ENCODE results near the gene TRIP6.
A peak's percentile ranks its signal among the peaks of the same experiment; 100 is the strongest.
"Not testable (repeated sequence)": the region's sequence is repeated elsewhere in the genome, so short reads cannot be mapped to it uniquely, and the experiment has no call there.

The TRIP6 gene

GRCh38 chr7:100837099-100837836 lies 29.9 kb upstream of the TRIP6 start:
- DNase-seq (ENCODE audit: low read depth in 2 of 2) = peak; percentile 59 to 71

GRCh38 chr7:100839361-100839760 lies 27.8 kb upstream of the TRIP6 start:
- no peak for DNase-seq (ENCODE audit: low read depth in 2 of 2)

- no peak for DNase-seq (ENCODE audit: low read depth in 2 of 2)
These were observed 26.6 kb upstream of the TRIP6 start for GRCh38 chr7:100840470-100841100.

- no peak for DNase-seq (ENCODE audit: low read depth in 2 of 2)
These were observed 19.8 kb upstream of the TRIP6 start for GRCh38 chr7:100847360-100847759.

GRCh38 chr7:100852048-100852872 lies 14.9 kb upstream of the TRIP6 start, which contains the start of gene SLC12A9:
TSS of gene SLC12A9 (plus strand) at chr7:100852713. CDS start at chr7:100854198, 1,485 bp downstream.
- DNase-seq (ENCODE audit: low read depth in 2 of 2) = peak; percentile 85 to 88

GRCh38 chr7:100854146-100854895 lies 12.9 kb upstream of the TRIP6 start:
- no peak for DNase-seq (ENCODE audit: low read depth in 2 of 2)

GRCh38 chr7:100854899-100855298 lies 12.3 kb upstream of the TRIP6 start:
- DNase-seq (ENCODE audit: low read depth in 2 of 2) = not testable (repeated sequence)

GRCh38 chr7:100855515-100855914 lies 11.7 kb upstream of the TRIP6 start:
- no peak for DNase-seq (ENCODE audit: low read depth in 2 of 2)

- no peak for DNase-seq (ENCODE audit: low read depth in 2 of 2)
These were observed 10.3 kb upstream of the TRIP6 start for GRCh38 chr7:100856871-100857282.

GRCh38 chr7:100859856-100860255 lies 7.3 kb upstream of the TRIP6 start:
- DNase-seq (ENCODE audit: low read depth in 2 of 2) = no peak

- no peak for DNase-seq (ENCODE audit: low read depth in 2 of 2)
These were observed 6.2 kb upstream of the TRIP6 start for GRCh38 chr7:100860702-100861615.

GRCh38 chr7:100861616-100861985 lies 5.6 kb upstream of the TRIP6 start:
- DNase-seq (ENCODE audit: low read depth in 2 of 2) = no peak

- no peak for DNase-seq (ENCODE audit: low read depth in 2 of 2)
These were observed 3.7 kb upstream of the TRIP6 start for GRCh38 chr7:100863406-100863950.

- no peak for DNase-seq (ENCODE audit: low read depth in 2 of 2)
These were observed 2.8 kb upstream of the TRIP6 start for GRCh38 chr7:100864263-100864845.

- DNase-seq (ENCODE audit: low read depth in 2 of 2) = no peak
These were observed 1.7 kb upstream of the TRIP6 start for GRCh38 chr7:100865372-100865911.

GRCh38 chr7:100865938-100866728 lies 1.1 kb upstream of the TRIP6 start:
- peak in 1 of 2 donors; percentile 30 for DNase-seq (ENCODE audit: low read depth in 2 of 2)

GRCh38 chr7:100866729-100867039 lies 503 bp upstream of the TRIP6 start:
- no peak for DNase-seq (ENCODE audit: low read depth in 2 of 2)

GRCh38 chr7:100867776-100868485 lies 744 bp downstream of the TRIP6 start:
- DNase-seq (ENCODE audit: low read depth in 2 of 2) = no peak
